Measurements from ENCODE around the gene GJA3.

GJA3 gene

DNA sequence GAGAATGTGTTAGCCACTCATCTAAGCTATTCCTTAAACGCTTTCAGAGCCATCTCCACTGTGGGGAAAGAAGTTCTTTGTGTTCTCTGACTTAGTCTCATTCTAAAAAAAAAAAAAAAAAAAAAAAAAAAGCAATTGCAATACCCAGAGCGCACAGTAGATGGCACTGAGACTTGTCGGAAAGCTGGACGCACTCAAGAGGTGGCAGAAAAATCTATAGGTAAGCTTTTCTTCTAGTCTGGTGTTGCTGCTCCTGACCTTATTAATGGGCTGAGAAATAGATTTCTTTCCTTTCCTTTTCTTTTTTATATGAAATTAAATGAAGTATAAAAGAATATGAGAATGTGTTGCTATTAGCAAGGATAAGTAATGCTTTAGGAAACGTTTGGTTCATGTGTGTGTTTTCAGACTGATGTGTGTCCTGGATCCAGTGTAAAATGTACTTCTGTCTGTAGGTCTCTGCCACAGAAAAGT lies 36.5 kb upstream of the GJA3 start:
- Histone ChIP-seq H3K4me3 (ENCODE audit: low read depth, low read length) (no peak overlapping the region), H3K4me1 (no peaks in the 10 kb centered on the region), H3K36me3 (no peaks in the 10 kb centered on the region), H3K9me3 (no peaks in the 10 kb centered on the region; the same call in 1 of the 2 replicates), H3K27me3 (peaks cover 88% of the 10 kb centered on the region)
- TF ChIP-seq, protein P1, sequence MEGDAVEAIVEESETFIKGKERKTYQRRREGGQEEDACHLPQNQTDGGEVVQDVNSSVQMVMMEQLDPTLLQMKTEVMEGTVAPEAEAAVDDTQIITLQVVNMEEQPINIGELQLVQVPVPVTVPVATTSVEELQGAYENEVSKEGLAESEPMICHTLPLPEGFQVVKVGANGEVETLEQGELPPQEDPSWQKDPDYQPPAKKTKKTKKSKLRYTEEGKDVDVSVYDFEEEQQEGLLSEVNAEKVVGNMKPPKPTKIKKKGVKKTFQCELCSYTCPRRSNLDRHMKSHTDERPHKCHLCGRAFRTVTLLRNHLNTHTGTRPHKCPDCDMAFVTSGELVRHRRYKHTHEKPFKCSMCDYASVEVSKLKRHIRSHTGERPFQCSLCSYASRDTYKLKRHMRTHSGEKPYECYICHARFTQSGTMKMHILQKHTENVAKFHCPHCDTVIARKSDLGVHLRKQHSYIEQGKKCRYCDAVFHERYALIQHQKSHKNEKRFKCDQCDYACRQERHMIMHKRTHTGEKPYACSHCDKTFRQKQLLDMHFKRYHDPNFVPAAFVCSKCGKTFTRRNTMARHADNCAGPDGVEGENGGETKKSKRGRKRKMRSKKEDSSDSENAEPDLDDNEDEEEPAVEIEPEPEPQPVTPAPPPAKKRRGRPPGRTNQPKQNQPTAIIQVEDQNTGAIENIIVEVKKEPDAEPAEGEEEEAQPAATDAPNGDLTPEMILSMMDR (IDR thresholded peaks at IDR 0.05; ENCODE audit: low read depth, low read length): peak; percentile 79
- no peak for DNase-seq

- Histone ChIP-seq H3K4me3 (ENCODE audit: low read depth, low read length) (no peak overlapping the region), H3K4me1 (no peaks in the 10 kb centered on the region), H3K27me3 (peaks cover 91% of the 10 kb centered on the region), H3K9me3 (no peaks in the 10 kb centered on the region), H3K36me3 (no peaks in the 10 kb centered on the region)
- TF ChIP-seq, protein P1 (IDR thresholded peaks at IDR 0.05; ENCODE audit: low read depth, low read length): no peak
- no peak for DNase-seq
Measured at GRCh38 chr13:20195801-20196200, 34.9 kb upstream of the GJA3 start.

GRCh38 chr13:20193907-20194631 lies 33.2 kb upstream of the GJA3 start:
- Histone ChIP-seq H3K36me3 (no peaks in the 10 kb centered on the region), H3K9me3 (no peaks in the 10 kb centered on the region; the same call in 1 of the 2 replicates), H3K4me3 (ENCODE audit: low read depth, low read length) (no peak overlapping the region), H3K4me1 (no peaks in the 10 kb centered on the region), H3K27me3 (peaks cover 93% of the 10 kb centered on the region)
- TF ChIP-seq, protein P1 (IDR thresholded peaks at IDR 0.05; ENCODE audit: low read depth, low read length): no peak
- no peak for DNase-seq

DNA sequence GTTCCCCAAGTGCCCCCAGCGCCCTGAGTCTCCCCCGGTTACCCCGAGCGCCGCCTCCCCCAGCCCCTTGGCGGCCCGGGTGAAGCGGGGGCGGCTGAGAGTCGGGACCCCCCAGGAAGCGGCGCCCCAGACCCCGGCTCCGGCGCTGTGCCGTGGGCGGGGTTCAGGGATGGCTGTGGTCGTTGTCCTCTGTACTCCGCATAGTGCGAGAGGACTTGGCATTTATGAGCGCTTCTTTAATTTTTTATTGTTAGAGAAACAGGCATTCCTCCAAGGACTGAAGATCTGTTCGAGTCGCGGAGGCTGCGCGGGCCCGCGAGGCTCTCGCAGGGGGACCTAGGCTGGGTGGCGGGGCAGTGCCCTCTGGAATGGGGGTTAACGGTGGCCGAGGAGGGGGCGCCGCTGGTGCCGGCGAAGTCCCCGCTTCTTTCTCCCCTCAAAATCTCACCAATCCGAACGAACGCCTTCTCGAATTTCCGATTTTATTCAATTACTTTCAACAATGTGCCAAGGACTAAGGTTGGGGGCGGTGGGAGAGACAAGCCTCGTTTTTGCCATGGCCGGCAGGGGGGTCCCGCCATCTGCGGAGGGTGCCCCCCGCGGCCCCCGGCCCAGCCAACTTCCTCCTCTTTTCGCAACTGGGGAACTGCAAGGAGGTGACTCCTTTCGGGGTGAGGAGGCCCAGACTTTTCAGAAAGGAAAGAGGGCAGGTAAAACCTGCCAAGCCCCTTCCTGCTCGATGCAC lies 32.5 kb upstream of the GJA3 start:
- H3K36me3 ChIP-seq: no peaks in the 10 kb centered on the region
- no peak overlapping the region for H3K4me3 ChIP-seq (ENCODE audit: low read depth, low read length)
- H3K27me3 ChIP-seq: peaks cover 96% of the 10 kb centered on the region
- H3K4me1 ChIP-seq: no peaks in the 10 kb centered on the region
- TF ChIP-seq, protein P1 (IDR thresholded peaks at IDR 0.05; ENCODE audit: low read depth, low read length): no peak
- H3K9me3 ChIP-seq: no peaks in the 10 kb centered on the region; the same call in 1 of the 2 replicates
- DNase-seq: no peak

DNA sequence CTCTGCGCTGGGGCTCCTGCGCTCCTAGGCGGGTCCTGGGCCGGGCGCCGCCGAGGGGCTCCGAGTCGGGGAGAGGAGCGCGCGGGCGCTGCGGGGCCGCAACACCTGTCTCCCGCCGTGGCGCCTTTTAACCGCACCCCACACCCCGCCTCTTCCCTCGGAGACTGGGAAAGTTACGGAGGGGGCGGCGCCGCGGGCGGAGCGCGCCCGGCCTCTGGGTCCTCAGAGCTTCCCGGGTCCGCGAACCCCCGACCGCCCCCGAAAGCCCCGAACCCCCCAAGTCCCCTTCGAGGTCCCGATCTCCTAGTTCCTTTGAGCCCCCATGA lies 31.9 kb upstream of the GJA3 start, which contains the start of gene GJB2:
Gene GJB2 (minus strand): TSS at position 103 of the 326 bp plus-strand sequence. CDS start 3,357 bp downstream, outside the sequence.
- no peaks in the 10 kb centered on the region for H3K36me3 ChIP-seq
- H3K4me1 ChIP-seq: no peaks in the 10 kb centered on the region
- TF ChIP-seq, protein P1 (IDR thresholded peaks at IDR 0.05; ENCODE audit: low read depth, low read length): no peak
- no peak for DNase-seq
- no peak within 1 kb of the TSS for H3K4me3 ChIP-seq (ENCODE audit: low read depth, low read length)
- H3K9me3 ChIP-seq: no peaks in the 10 kb centered on the region; the same call in 1 of the 2 replicates
- peaks cover 96% of the 10 kb centered on the region for H3K27me3 ChIP-seq

All from BE2C (cell line).